GM21576 (cell line): ENCODE data around the gene DGKH.

Experiments
- ATAC-seq: cut with Tn5 transposase; IDR thresholded peaks from one replicate; pipeline ENCODE4 v1.9.1; 2021; ENCODE audit warnings: mild to moderate bottlenecking, moderate library complexity; ENCODE audit not compliant: unreplicated experiment

Gene DGKH

DNA sequence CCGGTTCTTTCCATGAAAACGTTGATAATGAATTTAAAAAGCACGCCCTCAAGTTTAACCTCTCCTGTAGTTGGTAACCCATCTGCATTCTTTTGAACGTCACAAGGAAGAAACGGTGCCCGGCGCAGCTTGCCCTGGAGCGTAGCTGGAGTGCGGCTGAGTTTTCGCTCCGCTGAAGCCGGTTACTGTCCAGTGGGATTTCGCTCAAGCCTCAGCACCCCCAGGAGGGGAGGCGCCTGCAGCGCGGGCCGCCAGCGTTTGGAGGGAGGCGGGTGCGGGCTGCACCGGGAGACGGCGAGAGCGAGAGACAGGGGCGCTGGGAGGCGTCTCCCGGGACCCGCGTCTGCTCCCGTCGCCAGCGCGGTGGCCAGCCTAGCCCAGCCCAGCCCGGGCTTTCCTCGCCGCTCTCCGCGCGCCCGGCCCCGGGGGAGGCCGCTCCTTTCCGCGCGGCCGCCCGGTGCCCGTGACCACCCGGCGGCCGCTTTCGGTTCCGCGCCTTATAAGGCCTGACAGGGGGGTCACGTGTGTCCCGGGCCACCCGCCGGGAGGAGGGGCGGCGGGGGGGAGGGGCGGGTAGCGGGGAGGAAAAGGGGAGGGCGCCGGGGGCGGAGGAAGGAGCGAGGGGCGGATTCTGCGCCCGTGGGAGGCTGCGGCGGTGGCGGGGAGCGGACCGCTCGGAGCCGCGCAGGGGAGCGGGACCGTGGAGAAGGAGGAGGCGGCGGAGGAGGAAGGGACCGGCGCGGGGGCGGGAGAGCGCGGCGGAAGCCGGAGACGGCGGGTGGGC is 8.3 kb upstream of the DGKH start:
- peak; percentile 65 for ATAC-seq

DNA sequence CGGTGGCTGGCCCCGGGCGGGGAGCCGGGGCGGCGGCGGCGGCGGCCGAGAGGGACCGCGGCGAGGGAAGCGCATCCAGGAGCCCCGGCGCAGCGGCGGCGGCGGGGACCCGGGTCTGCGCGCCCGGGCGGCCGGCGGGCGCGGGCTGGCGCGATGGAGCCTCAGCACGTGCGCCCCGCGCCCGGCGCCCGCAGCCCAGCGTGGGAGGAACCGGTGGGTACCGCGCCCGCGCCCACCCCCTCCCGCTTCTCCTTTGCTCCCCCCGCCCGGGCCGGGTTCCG is 7.8 kb upstream of the DGKH start:
- no peak for ATAC-seq

DNA sequence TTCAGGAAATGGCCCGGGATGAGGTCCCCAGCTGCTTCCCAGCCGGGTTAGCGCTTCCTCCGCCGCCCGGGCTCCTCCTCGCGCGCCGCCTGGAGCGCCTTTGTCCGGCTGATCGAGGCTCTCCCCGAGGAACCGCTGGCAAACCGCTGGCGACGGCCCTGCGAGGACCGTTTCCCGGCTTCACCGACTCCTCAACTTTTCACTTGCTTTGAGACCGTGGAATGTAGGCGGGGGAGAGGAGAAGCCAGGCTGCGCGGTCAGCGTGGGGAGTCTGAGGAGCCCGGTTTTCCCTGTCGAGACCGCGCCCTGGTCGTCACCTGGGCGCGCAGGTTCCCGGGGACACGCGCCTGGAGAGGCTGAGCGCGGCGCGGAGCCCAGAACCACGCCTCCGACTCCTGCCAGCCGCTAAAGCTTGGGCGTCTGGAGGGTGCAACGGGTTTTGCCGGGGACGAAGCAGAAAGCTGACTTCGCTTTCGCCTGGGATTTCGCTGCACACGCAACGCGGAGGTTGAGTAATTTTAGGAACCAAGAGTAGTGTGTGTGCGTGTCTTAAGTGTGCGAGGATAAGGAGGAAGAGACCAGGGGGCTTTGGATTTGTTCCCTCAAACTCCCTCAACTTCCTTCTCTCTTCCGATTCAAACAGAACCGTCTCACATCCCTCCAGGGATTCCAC is 7.3 kb upstream of the DGKH start:
- ATAC-seq = no peak

DNA sequence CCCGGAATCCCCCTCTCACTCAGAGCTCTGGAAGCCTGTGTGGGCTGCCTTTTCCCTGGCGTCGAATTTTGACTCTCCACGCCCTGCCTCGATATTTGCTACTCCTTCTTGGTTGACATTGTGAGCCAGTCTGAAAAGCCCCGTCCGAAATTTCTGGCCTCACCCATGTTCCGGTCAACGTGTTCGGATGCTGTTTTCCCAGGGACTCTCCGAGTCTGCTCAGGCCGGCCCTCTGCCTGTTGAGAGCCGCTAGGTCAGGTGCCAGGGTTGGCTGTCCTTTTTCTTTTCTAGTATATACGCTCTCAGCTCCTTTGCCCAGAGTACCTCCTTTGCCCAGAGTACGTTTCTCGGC is 6.8 kb upstream of the DGKH start:
- no peak for ATAC-seq

DNA sequence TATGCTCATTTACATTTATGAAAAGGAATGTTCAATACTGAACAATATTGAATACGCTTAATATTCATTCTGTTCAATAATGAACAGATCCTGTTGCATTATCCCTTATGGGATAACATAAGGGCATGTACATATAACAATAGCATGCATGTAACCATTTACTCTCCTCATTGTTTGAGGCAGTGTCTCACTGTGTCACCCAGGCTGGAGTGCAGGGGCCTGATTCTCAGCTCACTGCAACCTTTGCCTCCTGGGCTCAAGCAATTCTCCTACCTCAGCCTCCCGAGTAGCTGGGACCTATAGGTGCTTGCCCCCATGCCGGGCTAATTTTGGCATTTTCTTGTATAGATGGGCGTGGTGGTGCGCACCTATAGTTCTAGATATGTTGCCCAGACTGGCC is 4.8 kb upstream of the DGKH start:
- no peak for ATAC-seq

DNA sequence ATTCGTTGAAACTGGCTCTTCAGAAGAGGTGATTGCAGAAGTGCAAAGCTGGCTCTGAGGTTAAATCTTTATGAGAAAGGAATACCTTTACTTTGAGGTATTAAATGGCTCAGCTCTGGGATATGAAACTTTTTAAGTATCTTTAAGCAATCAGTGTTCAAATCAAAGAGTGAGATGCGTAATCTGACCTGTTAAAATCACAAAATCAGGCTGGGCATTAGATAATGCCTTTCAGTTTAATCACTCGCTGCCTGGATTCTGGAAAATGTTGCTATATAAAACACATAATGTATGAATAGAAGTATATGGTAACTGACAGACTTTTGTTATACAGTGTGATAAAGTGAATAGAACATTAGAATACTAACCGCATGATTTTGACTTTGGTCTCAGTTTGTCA is 2.0 kb upstream of the DGKH start:
- ATAC-seq = no peak

DNA sequence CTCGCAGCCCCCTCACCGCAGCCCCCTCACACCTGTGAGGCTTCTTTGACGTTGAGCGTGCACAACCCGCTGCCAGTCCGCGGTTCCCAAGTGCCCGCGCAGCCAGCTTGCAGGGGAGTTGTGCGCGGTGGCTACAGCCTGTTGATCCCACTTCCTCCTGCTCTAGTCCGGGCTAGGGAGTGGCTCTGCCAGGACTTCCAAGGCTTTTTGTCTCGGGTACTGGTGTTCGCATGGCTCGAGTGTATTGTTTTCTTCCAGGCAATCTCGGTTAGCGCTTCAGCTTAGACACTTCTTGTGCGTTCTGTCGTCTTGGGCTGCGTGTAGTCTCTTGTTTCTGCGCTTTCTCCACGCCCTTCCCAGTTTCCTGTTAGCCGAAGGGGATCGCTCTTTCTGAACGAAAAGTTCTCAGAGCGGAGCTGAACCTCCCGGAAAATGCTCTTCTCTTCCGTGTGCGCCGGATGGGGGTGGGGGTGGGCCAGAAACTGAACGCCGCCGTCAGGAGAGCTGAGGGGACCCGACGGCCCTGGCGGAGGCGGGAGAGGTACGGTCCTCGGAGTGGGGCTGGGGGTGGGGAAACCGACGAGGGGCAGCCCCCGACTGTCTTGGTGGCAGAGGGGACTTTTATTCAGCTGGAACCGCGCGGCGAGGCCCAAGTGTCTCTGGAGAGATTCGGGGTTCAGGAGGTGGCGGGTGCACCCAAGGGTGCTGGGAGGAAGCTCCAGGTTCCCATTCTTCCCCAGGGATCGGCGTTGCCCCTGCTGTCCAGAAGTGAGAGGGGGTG is 697 bp upstream of the DGKH start:
- peak; percentile 20 for ATAC-seq

DNA sequence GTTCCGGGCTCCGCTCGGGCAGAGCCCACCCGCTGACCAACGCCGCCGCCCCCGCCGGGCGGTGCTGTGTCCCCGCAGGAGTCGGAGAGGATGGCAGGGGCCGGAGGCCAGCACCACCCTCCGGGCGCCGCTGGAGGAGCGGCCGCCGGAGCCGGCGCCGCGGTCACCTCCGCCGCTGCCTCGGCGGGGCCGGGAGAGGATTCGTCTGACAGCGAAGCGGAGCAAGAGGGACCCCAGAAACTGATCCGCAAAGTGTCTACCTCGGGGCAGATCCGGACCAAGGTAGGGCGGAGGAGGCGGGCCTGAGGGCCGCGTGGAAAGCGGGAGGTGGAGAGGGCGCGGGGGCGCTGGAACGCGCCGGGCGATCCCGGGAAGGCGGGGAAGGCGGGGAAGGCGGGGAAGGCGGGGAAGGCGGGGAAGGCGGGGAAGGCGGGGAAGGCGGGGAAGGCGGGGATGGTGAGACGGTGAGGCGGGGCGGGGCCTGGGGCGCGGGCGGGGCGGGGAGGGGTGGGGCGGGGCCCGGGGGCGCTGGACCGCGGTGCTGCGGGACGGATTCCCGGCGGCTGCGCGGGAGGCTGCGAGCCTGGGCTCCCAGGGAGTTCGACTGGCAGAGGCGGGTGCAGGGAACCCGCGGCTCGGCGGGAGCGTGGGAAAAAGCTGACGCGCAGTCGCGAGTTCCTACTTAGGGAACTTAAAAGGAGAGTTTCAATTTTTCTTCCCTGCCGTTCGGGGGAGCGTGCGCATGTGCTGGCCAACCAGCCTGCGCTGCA is 421 bp downstream of the DGKH start:
- ATAC-seq = peak; percentile 46

DNA sequence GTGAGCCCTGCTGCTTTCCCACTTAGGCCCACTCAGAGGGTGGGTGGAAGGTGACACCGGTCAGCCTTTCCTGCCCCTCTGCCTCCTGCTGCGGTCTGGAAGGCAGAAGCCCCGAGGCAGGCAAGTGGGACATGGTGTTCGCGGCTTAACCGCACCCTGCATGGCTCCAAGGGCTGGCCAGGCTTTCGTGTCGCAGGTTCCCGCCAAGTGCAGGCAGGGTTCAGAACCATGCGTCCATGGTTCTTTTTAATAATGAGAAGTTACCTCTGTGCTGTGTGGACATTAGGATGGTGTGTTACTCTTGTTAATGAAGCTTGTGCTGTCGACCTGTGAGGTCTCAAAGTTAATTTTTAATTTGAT is 986 bp downstream of the DGKH start:
- peak; percentile 20 for ATAC-seq

DNA sequence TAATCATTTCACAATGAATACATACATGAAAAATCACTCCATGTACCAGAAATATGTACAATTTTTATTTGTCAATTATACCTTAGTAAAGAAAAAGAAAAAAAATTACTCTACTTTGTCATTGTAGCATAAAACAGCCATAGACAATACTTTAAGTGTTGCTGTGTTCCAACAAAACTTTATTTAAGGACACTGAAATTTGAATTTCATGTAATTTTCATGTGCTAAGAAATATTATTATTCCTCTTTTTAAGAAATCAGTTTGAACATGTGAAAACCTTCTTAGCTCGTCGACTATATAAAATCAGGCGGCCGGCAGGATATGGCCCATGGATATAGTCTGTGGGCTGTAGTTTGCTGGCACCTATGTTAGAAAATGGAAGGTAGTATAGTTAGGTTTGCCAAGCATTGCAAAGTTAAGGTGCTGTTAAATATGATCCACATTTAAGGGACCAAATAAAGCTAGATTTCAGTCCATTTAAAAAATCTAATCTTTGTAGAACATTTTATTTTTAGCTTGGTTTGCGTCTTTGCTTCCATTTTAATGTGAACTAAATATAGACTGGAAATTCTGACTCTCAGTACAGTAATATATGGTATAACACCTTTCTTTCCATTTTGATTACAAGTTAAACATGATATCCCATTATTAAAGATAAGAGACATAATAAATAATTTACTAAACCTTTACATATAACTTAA is 6.5 kb downstream of the DGKH start:
- no peak for ATAC-seq

DNA sequence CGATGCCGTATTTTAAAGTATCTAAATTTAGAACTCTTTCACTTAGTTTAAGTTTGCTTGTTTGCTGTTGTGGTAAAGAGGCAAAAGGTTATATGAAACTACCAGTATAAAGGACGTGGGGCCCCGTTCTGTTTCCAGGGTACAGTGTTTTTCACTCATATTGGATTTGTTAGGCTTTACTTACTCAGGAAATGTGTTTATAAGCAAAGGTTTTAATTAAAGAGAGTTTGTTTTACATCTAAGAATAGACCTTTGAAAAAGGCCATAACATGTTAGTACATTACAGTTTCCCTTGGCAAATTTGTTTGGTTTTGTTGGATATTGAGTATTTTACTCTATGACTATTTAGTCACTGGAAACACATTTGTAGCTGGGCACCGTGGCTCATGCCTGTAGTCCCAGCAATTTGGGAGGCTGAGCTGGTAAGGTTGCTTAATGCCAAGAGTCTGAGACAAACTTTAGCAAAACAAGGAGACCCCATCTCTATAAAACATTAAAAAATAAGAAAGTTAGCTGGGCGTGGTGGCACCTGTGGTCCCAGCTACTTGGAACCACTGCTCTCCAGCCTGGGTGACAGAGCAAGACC is 7.1 kb downstream of the DGKH start:
- no peak for ATAC-seq

DNA sequence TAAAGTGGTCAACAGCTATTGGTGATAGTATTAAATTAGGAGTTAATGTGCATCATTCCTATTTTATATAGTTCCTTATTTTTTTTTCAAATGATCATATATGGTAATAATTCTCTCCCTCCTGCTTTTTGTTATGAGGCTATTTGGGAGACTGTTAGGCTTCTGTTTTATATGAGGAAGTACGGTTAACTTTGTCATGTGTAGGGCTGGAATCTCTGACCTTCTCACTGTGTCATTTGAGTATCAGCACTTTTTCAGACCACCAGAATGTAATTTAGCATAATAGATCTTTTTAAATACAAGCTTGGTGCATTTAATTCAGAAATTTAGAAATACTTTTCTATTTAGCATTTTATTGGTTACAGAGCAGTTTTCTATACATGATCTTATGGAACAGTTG is 7.7 kb downstream of the DGKH start:
- ATAC-seq = no peak

DNA sequence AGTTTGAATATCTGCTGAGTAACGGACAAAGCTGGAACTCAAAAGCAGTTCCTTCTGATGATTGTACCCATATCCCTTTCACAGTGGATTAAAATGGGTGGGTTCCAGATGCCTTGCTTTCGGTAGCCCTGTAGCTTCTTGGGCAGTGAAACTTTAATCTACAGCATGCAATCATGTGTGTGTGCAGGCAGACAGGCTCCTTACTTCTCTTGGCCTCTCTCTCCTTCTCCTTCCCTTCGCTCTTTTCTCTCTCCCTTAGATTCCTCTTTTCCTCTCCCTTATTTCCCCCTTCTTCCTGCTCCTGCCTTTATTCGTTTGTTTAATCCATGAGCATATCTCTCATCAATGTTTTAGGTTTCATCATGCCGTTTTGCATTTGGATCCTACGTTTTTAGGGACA is 8.1 kb downstream of the DGKH start:
- ATAC-seq = no peak

DNA sequence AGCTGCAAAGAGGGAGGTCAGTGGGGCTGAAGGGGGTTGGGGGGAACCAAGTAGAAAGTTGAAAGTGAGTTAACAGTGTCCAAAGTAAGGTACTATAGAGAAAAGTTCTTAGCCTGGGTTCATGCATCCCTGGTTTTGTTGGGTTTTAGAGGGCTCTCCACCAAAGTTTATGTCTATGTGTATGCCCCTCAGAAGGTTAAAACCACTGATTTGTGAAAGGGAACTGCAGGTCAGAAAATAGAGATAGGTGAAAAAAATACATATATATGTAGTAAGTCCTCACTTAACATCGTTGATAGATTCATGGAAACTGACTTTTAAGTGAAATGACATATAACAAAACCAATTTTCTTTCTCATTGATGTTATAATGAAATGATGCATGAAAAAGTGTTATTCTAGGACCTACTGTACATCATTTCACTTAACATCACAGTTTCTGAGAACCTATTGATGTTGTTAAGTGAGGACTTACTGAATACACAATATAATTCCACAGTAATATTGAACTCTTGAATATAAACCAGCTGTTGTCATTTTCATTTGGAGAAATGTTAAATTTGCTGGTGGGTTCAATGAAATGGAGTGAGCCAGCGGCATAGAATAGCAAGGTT is 9.6 kb downstream of the DGKH start:
- no peak for ATAC-seq

DNA sequence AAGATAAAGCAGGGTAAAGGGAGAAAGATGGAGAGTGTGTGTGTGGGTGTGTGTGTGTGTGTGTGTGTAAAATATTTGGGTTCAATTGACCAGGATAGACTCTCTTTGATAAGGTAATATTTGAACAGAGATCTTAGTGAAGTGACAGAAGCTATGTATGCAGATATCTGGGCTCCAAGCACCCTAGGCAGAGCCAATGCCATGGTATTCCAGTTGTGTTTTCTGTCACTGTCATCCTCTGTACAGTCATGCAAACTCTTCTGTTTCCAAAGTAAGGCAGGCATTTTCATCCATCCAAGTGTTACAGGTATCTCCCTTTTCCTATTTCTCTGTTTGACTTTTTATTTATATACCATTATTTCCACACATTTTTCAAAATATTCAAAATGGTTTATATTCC is 13.5 kb downstream of the DGKH start:
- ATAC-seq = no peak

DNA sequence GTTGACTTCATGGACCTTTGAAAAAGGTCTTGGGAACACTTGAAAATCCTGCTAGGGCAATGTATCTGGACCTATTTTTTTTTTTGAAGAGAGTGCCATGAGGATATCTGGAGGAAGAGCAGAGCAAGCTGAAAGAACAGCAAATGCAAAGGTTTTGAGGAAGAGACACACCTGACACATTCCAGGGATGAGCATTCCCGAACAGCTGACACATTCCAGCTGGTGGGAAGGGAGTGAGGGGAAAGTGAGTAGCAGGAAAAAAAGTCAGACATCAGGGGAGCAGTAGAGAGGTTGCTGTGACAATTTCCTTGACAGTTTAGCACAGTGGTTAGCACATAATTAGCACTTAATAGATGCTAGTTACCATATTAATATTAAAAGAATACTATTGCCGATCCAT is 14.7 kb downstream of the DGKH start:
- ATAC-seq = no peak

DNA sequence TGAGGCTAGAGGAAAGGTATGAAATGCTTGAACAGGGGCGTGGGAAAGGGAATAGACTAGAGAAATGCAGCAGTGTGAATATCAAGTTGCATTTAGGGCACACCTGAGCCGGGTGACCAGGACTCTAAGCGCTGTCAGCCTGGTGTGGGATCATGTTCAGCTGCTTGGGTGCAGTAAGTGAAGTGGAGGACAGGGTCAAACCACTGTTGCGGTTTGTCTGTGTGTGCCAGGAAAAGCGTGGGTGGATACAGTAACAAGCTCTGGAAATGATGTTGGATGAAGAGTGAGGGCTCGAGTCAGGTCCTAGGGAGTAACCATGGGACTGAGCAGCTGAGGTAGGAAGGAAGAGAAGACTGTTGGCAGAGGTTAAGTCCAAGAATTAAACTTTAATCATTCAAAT is 15.8 kb downstream of the DGKH start:
- no peak for ATAC-seq

DNA sequence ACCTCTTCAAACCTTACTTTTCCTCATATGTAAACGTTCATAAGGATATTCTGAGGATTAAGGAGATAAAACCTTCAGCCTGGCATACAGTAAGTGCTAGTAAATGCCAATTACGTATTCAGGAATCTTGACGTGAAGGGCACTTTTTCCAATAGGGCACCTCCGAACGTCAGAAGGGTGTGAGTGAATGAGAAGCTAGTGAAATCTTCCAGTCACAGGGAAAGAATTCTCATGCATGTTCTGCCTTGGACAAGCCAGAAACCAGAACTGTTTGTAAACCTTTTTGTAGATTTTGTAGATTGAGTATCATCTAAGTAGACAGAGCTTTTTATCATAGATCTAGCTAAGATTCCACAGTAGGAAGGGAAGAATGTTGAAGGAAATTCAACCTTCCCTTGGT is 16.5 kb downstream of the DGKH start:
- no peak for ATAC-seq

DNA sequence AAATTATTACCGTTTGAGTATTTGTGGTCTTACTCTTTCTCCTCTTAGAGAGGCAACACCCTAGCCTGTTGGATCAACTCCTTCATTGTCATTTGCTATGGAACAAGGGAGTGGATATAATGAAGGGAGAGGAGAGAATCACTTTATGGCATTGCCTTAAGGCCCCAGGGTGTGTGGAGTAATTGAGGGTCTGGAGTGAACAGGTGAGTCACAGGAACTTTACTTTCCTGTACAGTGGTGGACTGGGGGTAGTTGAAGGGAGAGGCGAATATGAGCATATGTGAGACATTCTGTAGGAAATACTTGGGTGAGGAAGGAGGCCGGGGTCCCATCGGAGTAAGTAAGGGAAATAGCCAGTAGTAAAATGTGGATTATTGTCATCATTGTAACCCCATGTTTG is 17.0 kb downstream of the DGKH start:
- no peak for ATAC-seq

DNA sequence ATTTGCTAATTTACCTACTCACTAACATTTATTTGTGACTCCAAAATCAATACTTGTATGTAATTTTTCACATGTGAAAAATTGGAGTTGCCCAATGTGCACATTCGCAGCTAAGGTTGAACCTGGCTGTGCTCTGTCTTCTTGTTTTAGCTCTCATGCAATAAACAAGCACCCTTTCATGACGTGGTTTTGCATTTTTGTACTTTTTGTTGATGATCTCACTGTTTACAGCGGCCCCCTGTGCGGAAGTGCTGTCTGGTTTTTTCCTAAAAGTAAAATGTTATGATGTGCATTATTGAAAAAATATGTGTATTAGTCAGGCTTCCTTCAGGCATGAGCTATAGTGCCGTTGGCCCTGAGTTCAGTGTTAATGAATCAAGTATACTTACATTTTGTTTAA is 18.1 kb downstream of the DGKH start:
- no peak for ATAC-seq
